ENCODE results near the gene C6orf132. TPM values are rescaled to one million over a fixed set of nuclear protein-coding genes. Genes with fewer than 3 reads are reported as not detected.

C6orf132 gene
- total RNA-seq, 1 donor: 2.9 TPM

GRCh38 chr6:42162384-42162783 is 20.0 kb upstream of the C6orf132 start:
- Histone ChIP-seq H3K36me3 (ENCODE audit: insufficient read depth, low read length) (no peaks in the 10 kb centered on the region), H4K20me1 (ENCODE audit: insufficient read depth, low read length) (no peaks in the 10 kb centered on the region), H3K27me3 (ENCODE audit: insufficient read depth, low read length) (peaks cover 5% of the 10 kb centered on the region), H3K4me2 (ENCODE audit: insufficient read depth, low read length) (no peak overlapping the region), H3K4me3 (ENCODE audit: insufficient read depth, low read length) (no peak overlapping the region), H3K9me3 (ENCODE audit: low read depth, low read length) (no peaks in the 10 kb centered on the region), H3K27ac (ENCODE audit: low read depth, low read length) (no peak overlapping the region), H2AFZ (ENCODE audit: low read length) (no peak overlapping the region), H3K79me2 (ENCODE audit: insufficient read depth, low read length) (no peaks in the 10 kb centered on the region), H3K4me1 (ENCODE audit: insufficient read depth, low read length) (peaks cover 12% of the 10 kb centered on the region)
- TF ChIP-seq CTCF (IDR thresholded peaks at IDR 0.05; ENCODE audit: extremely low read depth, low read depth, low read length): no peak
- no peak for DNase-seq (ENCODE audit: insufficient read length, low spot score, missing footprints)

GRCh38 chr6:42159431-42160024 is 17.1 kb upstream of the C6orf132 start:
- peaks cover 3% of the 10 kb centered on the region for H3K4me1 ChIP-seq (ENCODE audit: insufficient read depth, low read length)
- no peak overlapping the region for H3K27ac ChIP-seq (ENCODE audit: low read depth, low read length)
- no peaks in the 10 kb centered on the region for H4K20me1 ChIP-seq (ENCODE audit: insufficient read depth, low read length)
- no peak overlapping the region for H2AFZ ChIP-seq (ENCODE audit: low read length)
- no peak for DNase-seq (ENCODE audit: insufficient read length, low spot score, missing footprints)
- H3K79me2 ChIP-seq (ENCODE audit: insufficient read depth, low read length): no peaks in the 10 kb centered on the region
- H3K36me3 ChIP-seq (ENCODE audit: insufficient read depth, low read length): no peaks in the 10 kb centered on the region
- no peak overlapping the region for H3K4me2 ChIP-seq (ENCODE audit: insufficient read depth, low read length)
- peaks cover 5% of the 10 kb centered on the region for H3K27me3 ChIP-seq (ENCODE audit: insufficient read depth, low read length)
- no peak overlapping the region for H3K4me3 ChIP-seq (ENCODE audit: insufficient read depth, low read length)
- H3K9me3 ChIP-seq (ENCODE audit: low read depth, low read length): no peaks in the 10 kb centered on the region
- no peak for TF ChIP-seq CTCF (IDR thresholded peaks at IDR 0.05; ENCODE audit: extremely low read depth, low read depth, low read length)

GRCh38 chr6:42158631-42159030 is 16.2 kb upstream of the C6orf132 start:
- no peak overlapping the region for H3K27ac ChIP-seq (ENCODE audit: low read depth, low read length)
- no peak overlapping the region for H3K4me3 ChIP-seq (ENCODE audit: insufficient read depth, low read length)
- H3K4me1 ChIP-seq (ENCODE audit: insufficient read depth, low read length): peaks cover 3% of the 10 kb centered on the region
- H3K9me3 ChIP-seq (ENCODE audit: low read depth, low read length): no peaks in the 10 kb centered on the region
- no peak for TF ChIP-seq CTCF (IDR thresholded peaks at IDR 0.05; ENCODE audit: extremely low read depth, low read depth, low read length)
- H3K27me3 ChIP-seq (ENCODE audit: insufficient read depth, low read length): peaks cover 5% of the 10 kb centered on the region
- no peak overlapping the region for H3K4me2 ChIP-seq (ENCODE audit: insufficient read depth, low read length)
- no peaks in the 10 kb centered on the region for H3K36me3 ChIP-seq (ENCODE audit: insufficient read depth, low read length)
- H3K79me2 ChIP-seq (ENCODE audit: insufficient read depth, low read length): no peaks in the 10 kb centered on the region
- no peaks in the 10 kb centered on the region for H4K20me1 ChIP-seq (ENCODE audit: insufficient read depth, low read length)
- no peak for DNase-seq (ENCODE audit: insufficient read length, low spot score, missing footprints)
- no peak overlapping the region for H2AFZ ChIP-seq (ENCODE audit: low read length)

GRCh38 chr6:42158011-42158410 is 15.6 kb upstream of the C6orf132 start:
- Histone ChIP-seq H2AFZ (ENCODE audit: low read length) (no peak overlapping the region), H4K20me1 (ENCODE audit: insufficient read depth, low read length) (no peaks in the 10 kb centered on the region), H3K9me3 (ENCODE audit: low read depth, low read length) (no peaks in the 10 kb centered on the region), H3K27ac (ENCODE audit: low read depth, low read length) (no peak overlapping the region), H3K4me1 (ENCODE audit: insufficient read depth, low read length) (peaks cover 3% of the 10 kb centered on the region), H3K27me3 (ENCODE audit: insufficient read depth, low read length) (peaks cover 5% of the 10 kb centered on the region), H3K36me3 (ENCODE audit: insufficient read depth, low read length) (no peaks in the 10 kb centered on the region), H3K4me2 (ENCODE audit: insufficient read depth, low read length) (no peak overlapping the region), H3K79me2 (ENCODE audit: insufficient read depth, low read length) (no peaks in the 10 kb centered on the region), H3K4me3 (ENCODE audit: insufficient read depth, low read length) (no peak overlapping the region)
- no peak for DNase-seq (ENCODE audit: insufficient read length, low spot score, missing footprints)
- no peak for TF ChIP-seq CTCF (IDR thresholded peaks at IDR 0.05; ENCODE audit: extremely low read depth, low read depth, low read length)
